HG03045 (cell line): ENCODE results near the gene MATN3.

Experiments used
- ATAC-seq: cut with Tn5 transposase; IDR thresholded peaks from one replicate; pipeline ENCODE4 v1.9.1; 2021; ENCODE audit warnings: mild to moderate bottlenecking, moderate library complexity; ENCODE audit not compliant: unreplicated experiment

Gene MATN3

DNA sequence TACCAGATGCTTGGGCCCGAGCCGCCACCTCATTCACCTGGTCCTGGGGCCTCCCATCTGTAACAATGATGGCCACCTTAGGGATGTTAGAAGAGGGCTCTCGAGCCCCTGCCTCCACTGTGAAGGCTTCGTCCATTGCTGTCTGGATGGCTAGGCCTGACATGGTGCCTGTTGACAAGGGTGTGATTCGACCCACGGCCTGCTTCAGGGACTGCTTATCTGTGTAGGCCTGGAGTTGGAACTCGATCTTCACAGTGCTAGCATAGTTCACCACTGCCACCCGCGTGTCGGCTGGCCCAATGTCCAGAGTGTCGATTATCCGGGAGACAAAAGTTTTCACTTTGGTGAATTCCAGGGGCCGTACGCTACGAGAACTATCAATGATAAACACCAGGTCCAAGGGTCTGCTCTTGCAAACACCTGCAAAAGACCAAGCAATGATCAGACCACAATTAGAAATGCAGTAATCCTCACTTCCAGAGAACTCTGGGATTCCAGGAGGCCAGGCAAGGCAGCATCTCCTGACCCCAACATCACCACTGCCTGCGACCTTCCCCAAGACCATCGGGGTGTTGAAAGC, 6.5 kb downstream of the MATN3 start:
- ATAC-seq, result no peak

DNA sequence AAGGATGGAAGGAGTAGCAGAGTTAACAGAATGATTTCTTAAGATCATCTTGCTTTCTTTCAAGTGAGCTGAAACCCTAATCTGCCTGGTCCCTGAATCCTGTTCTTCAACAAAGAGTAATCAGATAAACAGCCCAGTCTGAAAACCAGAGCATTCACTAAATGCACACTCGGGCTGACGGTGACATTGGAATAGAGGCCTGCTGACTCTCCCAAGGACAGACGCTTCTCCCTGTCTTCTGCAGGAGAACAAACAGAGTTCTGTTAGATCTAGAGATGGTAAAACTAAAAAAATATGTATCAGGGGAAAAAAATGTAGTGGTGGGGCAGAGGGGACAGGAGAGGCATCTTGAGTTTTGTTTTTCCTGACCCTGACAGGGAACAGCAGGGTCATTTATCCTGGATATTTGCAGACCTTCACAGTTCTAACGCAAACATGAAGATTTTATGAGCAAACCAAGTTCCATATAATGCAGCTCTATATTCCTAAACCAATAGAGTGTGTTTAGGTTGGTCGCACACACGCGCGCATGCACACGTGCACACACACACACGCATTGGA, 7.3 kb downstream of the MATN3 start:
- no peak for ATAC-seq

DNA sequence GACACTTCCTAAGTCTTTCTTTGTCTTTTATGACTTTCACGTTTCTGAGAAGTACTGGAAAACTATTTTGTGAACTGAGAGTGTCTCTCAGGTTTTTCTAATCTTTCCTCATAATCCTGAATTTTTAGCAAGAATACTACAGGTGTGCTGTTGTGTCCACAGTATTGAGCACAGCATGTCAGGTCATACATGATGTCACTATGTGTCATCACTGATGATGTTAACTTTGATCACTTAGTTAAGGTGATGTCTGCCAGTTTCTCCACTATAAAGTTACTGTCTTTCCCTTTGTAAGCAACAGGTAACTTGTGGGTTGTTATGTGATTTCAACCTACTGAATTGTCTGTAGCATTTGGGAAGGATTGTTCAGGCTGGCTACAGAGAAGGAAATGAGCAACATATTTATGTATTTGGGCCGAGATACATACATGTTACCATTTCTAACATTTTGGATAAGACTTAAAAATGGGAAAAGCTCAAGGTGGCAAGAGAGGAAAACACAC, 11.1 kb downstream of the MATN3 start:
- ATAC-seq, result no peak

DNA sequence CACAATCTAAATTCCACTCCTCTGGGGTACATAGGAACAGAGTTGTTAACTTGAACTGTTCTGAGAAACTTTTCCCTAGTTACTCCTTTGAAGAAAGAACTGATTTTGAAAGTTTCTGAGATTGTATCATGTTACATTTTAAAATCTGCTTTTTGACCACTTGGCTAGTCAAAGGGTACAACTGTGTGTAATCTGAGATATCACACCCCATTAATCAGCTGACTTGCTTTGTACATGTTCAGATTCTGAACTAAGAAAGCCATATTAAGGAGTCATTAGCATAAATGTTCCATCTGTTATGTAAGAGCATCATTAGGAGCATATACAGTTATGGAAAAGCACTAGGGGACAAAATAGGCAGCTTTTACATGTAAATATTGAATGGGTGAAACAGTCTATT, 18.7 kb downstream of the MATN3 start:
- ATAC-seq, result no peak

DNA sequence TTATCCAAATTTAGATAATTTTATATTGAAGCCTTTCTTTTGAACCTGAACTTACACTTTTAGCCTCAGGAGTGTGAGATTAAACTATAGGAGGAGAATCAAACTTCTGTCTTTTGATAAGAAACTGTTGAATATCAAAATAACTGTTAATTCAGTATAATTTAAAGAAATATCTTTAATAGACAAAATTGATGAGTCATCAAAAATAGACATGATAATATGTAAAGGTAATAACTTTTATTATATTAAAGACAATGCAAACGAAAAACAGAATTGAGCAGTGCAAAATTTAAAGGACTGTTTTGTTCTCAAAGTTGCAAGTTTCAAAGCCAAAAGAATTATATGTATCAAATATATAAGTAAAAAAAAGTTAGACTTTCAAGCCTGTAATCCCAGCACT, 20.6 kb downstream of the MATN3 start:
- ATAC-seq, result no peak

DNA sequence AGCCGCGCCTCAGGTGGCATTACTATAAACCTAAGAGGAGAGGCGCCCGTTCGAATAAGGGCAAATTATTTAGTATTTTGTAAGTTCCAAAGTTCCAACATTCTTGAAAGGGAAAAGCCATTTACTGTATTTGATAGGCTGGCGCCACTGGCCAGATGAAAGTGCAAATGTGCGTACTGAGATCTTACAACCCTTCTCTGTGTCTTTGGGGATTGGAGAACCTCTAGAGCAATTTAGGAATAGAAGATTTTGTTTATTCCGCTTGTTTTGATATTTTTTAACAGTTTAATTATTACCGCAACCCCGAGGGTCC, 22.1 kb downstream of the MATN3 start:
- no peak for ATAC-seq

DNA sequence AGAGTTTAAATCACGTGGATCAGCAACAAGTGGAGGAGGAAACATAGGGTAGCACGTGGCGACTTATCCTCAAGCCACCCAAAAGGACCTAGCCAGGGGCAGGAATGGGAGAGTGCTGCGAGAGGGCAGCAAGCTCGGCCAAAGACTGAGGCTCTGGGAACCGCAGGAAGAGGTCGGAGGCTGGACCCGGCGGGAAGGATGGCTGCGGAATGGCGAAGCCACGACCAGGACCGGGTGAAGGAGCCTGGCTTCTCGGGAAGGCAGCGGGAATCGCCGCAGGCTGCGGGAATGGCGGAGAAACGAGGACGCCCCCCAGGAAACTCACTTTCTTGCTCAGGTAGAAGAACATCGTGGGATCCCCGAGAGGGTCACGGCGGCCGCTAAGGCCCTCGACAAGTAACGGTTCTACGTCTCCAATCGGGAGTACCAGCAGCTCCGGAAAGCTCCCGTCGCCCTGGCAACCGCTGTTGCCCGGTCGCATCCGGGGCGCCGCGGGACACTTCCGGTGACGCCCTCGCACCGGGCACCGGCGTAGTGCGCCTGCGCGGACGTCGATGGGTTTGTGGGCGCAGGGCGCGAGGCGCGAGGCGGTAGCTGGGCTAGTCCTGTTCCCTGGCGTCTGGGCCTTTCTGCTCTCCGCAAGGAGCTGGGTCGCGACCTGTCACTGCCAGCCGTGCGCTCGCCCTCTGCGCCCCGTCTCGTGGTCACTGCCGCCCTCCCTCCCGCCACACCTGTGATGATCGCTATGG, 22.6 kb downstream of the MATN3 start, which contains the start of gene WDR35:
Gene WDR35, minus strand, starts transcription at position 439 of the 749 bp plus-strand sequence. Its CDS starts 90 bp downstream, at position 349.
- peak; percentile 97 for ATAC-seq

DNA sequence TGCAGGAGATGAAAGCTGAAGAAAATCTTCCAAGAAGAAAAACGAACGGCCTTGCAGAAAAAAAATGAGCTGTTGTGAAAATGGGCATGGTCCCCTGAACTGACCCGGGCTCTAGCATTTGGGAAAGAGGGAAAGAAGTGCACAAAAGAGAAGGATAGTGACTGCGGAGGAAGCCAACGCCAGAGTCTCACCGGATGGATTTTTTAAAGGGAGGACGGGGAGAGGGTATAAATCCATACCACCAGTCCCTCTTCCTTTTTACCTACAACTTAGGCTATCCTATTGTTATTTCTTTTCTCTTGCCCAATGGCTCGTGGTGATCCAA, 23.2 kb downstream of the MATN3 start:
- ATAC-seq, result no peak

DNA sequence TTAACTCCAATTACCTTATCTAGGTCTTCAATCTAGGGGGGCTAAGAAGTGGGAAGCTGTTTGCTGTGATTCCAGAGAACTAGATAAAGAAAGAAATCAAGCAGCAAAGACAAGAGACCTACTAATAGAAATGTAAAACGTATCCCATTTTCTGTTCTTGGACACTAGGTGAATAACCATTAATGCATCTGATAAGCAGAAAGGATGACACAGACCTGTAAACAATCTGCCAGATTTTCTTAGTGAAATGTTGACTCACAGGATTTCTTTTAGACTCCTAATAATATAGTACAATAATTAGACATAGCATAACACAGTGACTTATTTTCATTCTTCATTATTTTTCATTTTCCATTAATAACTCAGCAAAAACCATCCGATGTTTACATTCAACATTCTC, 23.9 kb downstream of the MATN3 start:
- no peak for ATAC-seq

DNA sequence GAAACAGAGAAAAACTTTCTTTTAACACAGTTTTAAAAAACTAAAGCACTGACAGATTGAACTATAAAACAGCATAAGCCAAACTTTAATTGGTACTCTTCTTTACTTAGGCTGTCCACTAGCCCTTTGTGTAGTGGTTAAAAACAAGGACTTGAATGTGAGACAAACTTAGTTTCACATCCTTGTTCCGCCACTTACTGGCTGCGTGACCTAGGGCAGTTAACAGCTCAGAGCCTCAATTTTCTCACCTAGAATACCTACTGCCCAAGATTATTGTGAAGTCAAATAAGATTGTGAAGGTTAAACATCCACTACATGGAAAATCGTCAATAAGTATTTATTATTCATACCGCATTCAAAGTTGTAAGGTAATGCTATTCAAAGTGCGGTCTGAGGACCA, 24.5 kb downstream of the MATN3 start:
- peak; percentile 47 for ATAC-seq

DNA sequence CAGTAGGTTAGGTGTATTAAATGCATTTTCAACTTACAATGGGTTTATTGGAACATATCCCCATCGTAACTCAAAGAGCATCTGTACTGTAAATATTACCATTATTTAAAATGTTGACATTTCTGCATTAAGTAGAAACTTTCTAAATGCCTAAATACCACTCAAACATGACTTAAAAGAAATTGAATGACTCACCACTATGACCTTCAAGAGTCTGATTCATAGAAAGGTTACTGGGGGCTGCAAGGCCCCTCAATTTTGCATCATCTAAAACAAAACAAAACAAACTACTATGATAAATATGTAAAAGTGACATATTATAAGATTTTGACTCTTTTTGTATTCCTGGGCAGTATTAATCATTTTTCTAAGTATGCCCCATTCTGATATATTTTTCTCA, 30.2 kb downstream of the MATN3 start:
- no peak for ATAC-seq

DNA sequence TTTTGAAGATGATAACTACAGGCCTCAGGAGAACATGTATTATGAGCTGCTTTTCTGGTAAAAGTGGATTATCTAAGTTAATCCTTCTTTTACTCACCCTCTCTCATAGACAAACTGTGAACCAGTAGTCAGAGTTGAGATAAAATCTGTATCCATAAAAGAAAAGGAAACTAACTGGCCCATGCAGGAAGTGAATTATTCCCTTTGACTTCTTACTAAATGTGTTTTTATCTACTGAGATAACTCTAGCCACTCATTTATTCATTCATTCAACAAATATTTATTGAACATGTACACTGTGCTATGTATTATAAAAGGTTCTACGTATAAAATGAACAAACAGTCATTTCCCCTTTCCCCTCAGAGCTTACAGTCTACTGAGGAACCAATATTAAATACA, 32.5 kb downstream of the MATN3 start:
- no peak for ATAC-seq

DNA sequence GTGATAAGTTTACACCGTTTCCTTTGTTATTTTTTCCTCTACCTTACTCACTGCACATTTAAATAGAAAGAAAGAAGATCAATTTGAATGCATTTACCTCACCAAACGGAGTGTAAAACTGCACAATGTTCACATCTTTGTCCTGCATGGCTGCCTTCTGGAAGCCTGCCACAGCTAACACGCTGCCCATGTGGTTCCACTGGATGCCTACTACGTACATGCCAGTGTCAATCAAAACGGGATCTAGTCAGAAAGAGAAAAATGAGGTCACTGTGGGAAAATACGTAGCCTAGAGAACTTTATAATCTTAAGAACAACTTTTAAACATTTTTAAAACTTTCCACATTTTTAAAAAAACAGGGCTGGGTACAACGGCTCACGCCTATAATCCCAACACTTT, 39.0 kb downstream of the MATN3 start:
- no peak for ATAC-seq

DNA sequence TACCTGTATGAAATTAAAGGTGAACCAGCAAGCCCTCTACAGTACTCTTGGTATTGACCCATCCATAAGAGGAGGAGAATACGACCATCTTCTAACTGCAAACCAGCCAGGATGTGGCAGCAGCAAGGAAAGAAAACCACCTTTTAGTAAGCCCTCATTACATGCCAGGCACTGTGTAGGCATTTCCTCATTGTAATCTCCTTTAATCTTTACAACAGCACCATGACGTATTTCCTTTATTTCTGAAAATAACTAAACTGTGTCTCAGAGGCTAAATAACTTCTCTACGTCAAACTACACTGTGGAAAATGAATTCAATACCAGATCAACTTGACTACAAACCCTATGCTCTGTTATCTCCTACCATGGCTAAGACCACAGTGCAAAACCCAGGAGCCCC, 40.8 kb downstream of the MATN3 start:
- no peak for ATAC-seq

DNA sequence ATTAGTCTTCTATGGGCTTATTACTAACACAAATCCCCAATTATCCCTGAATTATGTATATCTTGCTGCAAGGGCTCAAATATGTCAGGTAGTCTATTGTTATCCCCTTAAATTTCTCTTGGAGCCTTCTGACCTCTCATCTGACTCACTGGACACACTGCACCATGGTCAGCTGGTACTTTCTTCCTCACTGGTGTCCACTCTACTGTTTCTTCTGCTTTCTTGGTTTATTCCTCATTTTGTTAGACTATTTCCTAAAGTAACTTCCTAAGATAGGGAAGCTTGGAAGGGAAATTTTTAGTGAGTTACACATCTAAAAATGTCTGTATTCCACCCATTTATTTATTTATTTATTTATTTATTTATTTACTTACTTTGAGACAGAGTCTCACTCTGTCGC, 49.1 kb downstream of the MATN3 start:
- no peak for ATAC-seq

DNA sequence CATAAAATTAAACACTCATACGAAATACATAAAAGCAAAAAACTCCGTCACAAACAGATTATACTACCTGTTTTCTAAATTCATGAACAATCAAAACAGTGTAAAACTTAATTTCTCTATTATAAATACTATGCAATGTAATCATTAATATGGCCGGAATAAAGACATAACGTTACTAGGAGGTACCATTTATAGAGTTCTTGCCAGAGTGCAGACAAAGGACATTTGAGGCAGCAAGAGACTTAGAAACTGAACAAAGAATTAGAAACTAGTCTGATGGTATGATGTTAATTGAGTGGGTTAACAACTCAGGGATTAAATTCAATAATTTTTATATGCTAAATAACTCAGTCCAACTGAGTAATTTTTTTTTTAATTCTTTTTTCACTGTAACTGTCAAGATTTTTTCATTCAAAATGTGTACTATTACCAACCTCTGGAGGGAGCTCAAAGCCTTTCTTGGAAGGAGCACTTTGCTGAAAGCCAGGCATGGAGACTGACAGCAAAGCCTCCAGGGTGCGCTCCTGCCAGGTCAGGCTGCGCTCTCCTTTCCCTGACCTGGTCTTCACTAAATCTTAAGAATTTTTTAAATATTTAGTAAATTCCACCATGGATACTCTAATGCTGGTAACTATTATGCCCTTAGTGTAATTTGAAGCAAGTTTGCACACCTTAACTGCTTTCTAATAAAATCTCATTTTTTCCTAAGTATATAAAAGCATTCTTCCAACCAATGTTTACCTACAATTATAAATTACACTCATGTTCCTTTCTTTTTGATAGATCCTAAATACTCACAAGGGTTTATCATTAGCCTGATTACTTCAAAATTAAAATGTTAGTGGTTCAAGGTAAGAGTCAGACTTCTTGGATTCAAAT, 56.7 kb downstream of the MATN3 start:
- peak; percentile 93 for ATAC-seq

DNA sequence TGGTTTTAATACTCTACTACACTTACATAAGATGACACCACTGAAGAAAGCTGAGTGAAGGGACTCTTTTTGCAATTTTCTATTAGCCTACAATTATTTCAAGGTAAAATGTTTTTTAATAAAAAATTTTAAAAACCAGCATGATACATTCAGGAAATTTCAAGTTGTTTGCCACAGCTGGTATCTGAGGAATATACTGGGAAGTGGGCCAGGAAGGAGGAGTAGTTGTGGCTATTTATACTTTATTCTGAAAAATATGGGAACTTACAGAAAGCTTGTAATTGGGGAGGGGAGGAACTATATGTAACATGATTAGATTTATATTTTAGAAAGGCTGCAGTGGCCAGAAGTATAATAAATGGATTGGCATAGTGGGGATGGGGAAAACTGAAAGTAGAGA, 63.4 kb downstream of the MATN3 start:
- no peak for ATAC-seq

DNA sequence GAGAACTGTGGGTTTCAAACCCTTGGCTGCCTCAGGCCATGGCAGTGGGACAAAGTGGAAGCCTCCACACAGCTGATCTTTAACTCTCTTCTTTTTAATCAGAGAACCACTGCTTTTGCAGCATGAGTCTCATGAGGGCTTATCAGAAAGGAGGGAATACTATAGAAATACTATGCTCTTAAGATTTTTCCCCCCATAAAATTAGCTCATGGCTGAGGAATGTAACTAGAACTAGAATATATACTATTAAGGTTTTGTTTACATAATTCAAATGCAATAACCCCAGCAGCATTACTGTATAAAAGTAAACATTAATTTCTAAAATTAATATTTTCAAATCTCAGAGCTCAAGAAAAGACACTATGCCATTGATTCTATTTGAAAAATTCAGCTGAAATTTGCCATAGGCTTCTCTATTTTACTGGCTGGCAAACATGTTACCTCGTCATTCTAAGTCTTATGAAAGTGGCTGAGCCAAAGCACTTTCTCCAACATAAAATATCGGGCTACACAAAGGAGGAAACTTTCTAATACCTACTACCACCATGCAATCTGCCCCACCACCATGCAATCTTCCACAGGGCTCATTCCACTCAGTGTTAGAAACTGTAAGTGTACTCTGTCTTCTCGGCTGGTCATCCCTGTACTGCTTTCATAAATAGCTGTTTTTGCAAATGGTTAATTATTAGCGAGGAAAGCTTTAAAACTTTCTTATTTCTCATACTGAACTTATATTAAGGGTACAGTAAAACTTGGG, 65.1 kb downstream of the MATN3 start:
- ATAC-seq, result no peak

DNA sequence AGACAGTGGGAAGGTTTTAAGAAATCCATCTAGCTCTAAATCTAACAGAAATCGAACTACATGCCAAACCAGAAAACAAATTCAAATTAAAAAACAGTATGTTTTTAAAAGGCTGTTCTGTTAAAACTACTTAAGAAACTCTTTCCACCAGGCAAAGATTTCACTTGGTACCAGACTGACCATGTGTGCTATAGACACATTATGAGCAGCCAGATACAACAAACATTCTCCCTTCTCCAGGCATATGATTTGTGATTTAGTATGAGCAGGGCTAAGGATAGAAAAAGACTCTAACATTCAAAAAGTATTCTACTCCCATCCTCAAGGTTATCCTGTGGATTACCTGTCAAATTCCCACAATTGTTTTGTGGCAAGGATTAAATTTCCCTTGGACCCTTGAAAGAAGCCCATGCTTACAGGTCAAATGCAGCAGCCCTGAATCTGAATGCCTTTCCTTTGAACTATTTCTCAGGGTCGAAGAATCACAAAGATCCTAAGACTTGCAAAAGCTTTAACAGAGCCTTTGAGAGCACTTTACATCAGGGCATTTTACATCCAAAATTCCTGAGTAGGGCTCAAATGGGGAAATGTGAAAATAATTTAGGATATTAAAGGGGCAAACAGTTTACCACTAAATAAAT, 68.1 kb downstream of the MATN3 start:
- ATAC-seq, result no peak

DNA sequence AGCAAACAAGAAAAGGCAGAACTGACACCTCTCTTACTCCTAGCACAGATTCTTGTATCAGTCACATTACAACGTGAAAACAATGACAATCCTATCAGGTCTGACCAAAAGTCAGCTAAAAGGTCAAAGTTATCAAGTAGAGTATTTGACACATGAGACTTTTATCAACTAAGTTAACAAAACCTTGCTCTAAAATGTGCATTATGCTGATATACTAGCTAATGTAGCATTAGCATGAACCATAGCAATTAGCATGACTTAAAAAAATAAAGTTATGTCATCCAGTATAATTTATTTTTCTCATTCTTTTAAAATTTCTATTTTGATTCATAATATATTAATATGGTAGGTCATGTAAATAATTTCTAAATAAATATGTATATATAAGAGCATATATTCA, 69.3 kb downstream of the MATN3 start:
- no peak for ATAC-seq
